ENCODE data around the gene PTOV1. TPM values are rescaled to one million over a fixed set of nuclear protein-coding genes. Genes with fewer than 3 reads are reported as not detected.

PTOV1 gene
- total and polyA plus RNA-seq, 4 donors: 62.9 to 115 (median 89.4) TPM

DNA sequence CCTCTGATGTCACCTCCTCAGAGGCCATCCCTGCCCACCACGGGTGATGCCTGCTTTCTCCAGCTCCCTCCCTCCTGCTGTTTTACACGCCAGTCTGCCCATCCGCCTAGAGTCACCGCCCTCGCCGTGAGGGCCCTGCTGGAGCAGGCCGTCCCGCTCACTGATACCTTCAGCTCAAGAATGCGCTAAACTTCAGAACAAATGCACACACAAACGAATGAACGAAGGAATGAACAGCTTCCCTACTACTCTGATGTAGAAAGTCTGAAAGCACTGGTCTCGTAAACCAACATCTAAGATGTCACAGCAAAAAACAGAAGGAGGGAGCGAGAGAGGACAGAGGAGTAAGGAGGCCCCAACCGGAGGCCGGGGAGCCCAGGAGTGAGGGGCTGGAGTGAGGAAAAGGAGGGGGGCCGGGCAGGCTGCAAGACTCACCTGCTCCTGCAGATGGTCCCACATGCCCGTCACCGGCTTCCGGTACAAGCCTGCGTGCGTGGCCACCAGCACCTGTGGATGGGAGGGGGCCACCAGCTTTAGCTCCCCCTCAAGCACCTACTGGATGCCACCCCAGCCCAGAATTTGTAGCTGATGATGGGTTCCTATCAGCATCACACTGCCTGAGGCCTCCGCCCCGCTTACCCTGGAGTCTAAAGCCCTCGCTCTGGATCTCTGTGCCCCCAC lies 12.4 kb downstream of the PTOV1 start:
- WGBS, 2 donors: 93 to 94% methylated on average over 23 to 24 of the region's 24 CpGs
- no peaks in the 10 kb centered on the region for H3K9me3 ChIP-seq (ENCODE audit: control insufficient read depth in 4 of 4, insufficient read depth in 3 of 4, low read length in 3 of 4)
- peaks cover 3 to 32% (median 9%) of the 10 kb centered on the region in 5 donors for H3K4me1 ChIP-seq (ENCODE audit: control insufficient read depth in 5 of 5, insufficient read depth in 5 of 5, low read length in 5 of 5)
- no peak for ATAC-seq (ENCODE audit: insufficient read depth, low FRiP score)
- H3K36me3 ChIP-seq (ENCODE audit: control insufficient read depth in 4 of 4, insufficient read depth in 4 of 4, low read length in 4 of 4): peaks cover 0 to 57% (median 22%) of the 10 kb centered on the region in 4 donors
- no peaks in the 10 kb centered on the region for H3K27me3 ChIP-seq (ENCODE audit: control insufficient read depth in 3 of 3, insufficient read depth in 3 of 3, low read length in 2 of 3)
- no peak overlapping the region for H3K4me3 ChIP-seq
- no peak for DNase-seq
- no peak overlapping the region for H3K9ac ChIP-seq (ENCODE audit: insufficient read depth in 1 of 2, low read length in 2 of 2)
- no peak overlapping the region for H3K27ac ChIP-seq (ENCODE audit: low read depth in 1 of 2, low read length in 1 of 2)
- TF ChIP-seq, protein P1, sequence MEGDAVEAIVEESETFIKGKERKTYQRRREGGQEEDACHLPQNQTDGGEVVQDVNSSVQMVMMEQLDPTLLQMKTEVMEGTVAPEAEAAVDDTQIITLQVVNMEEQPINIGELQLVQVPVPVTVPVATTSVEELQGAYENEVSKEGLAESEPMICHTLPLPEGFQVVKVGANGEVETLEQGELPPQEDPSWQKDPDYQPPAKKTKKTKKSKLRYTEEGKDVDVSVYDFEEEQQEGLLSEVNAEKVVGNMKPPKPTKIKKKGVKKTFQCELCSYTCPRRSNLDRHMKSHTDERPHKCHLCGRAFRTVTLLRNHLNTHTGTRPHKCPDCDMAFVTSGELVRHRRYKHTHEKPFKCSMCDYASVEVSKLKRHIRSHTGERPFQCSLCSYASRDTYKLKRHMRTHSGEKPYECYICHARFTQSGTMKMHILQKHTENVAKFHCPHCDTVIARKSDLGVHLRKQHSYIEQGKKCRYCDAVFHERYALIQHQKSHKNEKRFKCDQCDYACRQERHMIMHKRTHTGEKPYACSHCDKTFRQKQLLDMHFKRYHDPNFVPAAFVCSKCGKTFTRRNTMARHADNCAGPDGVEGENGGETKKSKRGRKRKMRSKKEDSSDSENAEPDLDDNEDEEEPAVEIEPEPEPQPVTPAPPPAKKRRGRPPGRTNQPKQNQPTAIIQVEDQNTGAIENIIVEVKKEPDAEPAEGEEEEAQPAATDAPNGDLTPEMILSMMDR (IDR thresholded peaks at IDR 0.05; ENCODE audit: control extremely low read depth, extremely low read depth): no peak

DNA sequence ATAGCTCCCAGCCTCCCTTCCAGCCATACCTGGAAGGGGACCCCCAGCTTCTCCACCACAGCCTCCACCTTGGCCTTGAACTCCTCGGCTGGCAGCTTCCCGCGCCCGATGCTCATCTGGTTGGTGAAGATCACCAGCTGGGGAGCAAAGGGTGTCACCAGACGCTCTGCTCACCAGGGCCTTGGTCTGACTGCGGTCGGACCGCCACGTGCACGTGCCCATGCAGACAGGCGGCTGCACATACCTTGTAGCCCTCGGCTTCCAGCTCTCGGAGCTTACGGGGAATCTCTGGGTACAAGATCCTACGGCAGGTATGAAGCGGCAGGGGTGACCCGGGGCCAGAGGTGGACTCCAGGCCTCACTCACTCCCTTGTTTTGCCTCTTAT lies 13.0 kb downstream of the PTOV1 start:
- H3K36me3 ChIP-seq (ENCODE audit: control insufficient read depth in 4 of 4, insufficient read depth in 4 of 4, low read length in 4 of 4): peaks cover 0 to 52% (median 19%) of the 10 kb centered on the region in 4 donors
- ATAC-seq (ENCODE audit: insufficient read depth, low FRiP score) (no peak), DNase-seq (no peak)
- H3K9ac ChIP-seq (ENCODE audit: insufficient read depth in 1 of 2, low read length in 2 of 2): no peak overlapping the region
- 94 to 96% methylated on average over 17 of the region's 17 CpGs for WGBS, 2 donors
- no peak overlapping the region for H3K27ac ChIP-seq (ENCODE audit: low read depth in 1 of 2, low read length in 1 of 2)
- no peak overlapping the region for H3K4me3 ChIP-seq
- H3K4me1 ChIP-seq (ENCODE audit: control insufficient read depth in 5 of 5, insufficient read depth in 5 of 5, low read length in 5 of 5): peaks cover 3 to 38% (median 9%) of the 10 kb centered on the region in 5 donors
- TF ChIP-seq, protein P1 (IDR thresholded peaks at IDR 0.05; ENCODE audit: control extremely low read depth, extremely low read depth): no peak
- no peaks in the 10 kb centered on the region for H3K27me3 ChIP-seq (ENCODE audit: control insufficient read depth in 3 of 3, insufficient read depth in 3 of 3, low read length in 2 of 3)
- no peaks in the 10 kb centered on the region for H3K9me3 ChIP-seq (ENCODE audit: control insufficient read depth in 4 of 4, insufficient read depth in 3 of 4, low read length in 3 of 4)

DNA sequence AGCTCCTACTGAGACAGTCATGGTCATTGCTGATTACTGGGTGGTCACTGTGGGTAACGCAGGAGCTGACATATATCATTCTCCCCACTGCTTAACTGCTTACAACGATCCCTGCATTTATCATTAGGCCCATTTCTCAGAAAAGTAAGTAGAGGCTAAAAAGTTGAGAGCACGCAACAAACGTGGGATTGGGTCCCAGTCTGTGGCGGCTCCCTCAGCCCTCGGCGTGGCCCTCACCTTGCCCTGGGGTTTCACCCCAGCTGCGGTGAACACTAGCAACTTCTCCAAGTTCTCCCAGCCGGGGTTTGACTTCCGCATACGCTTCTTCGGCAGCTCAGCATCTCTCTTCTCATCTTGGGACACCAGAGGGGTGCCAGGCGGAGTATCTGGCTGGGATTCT lies 13.9 kb downstream of the PTOV1 start:
- peaks cover 0 to 45% (median 18%) of the 10 kb centered on the region in 4 donors for H3K36me3 ChIP-seq (ENCODE audit: control insufficient read depth in 4 of 4, insufficient read depth in 4 of 4, low read length in 4 of 4)
- no peak for ATAC-seq (ENCODE audit: insufficient read depth, low FRiP score)
- WGBS, 2 donors: 89 to 91% methylated on average over 13 of the region's 13 CpGs
- no peak for DNase-seq
- no peak overlapping the region for H3K9ac ChIP-seq (ENCODE audit: insufficient read depth in 1 of 2, low read length in 2 of 2)
- no peak overlapping the region for H3K4me3 ChIP-seq
- no peak overlapping the region for H3K27ac ChIP-seq (ENCODE audit: low read depth in 1 of 2, low read length in 1 of 2)
- TF ChIP-seq, protein P1 (IDR thresholded peaks at IDR 0.05; ENCODE audit: control extremely low read depth, extremely low read depth): no peak
- H3K9me3 ChIP-seq (ENCODE audit: control insufficient read depth in 4 of 4, insufficient read depth in 3 of 4, low read length in 3 of 4): no peaks in the 10 kb centered on the region
- H3K27me3 ChIP-seq (ENCODE audit: control insufficient read depth in 3 of 3, insufficient read depth in 3 of 3, low read length in 2 of 3): no peaks in the 10 kb centered on the region
- H3K4me1 ChIP-seq (ENCODE audit: control insufficient read depth in 5 of 5, insufficient read depth in 5 of 5, low read length in 5 of 5): peaks cover 3 to 40% (median 11%) of the 10 kb centered on the region in 5 donors
